Natural killer cell (primary cell): ENCODE measurements around the gene OR6C3. TPM values are rescaled to one million over a fixed set of nuclear protein-coding genes. Genes with fewer than 3 reads are reported as not detected.
"Not testable (repeated sequence)": the region's sequence is repeated elsewhere in the genome, so short reads cannot be mapped to it uniquely, and the experiment has no call there.

Source experiments
- ATAC-seq, 3 donors: fragments of 150-1000 bp in 2 of 3; fragments of 200-7000 bp in 1 of 3; cut with Tn5 transposase; 1 replicate in 1 of 3; 2 replicates in 2 of 3; pipeline ENCODE4 v1.10.0; 2021; ENCODE audit warnings: mild to moderate bottlenecking in 2 of 3, moderate library complexity in 2 of 3
- DNase-seq, 2 donors: peaks; one replicate each; pipeline versions ENCODE4 v3.0.0 to v3.0.0-alpha.2; 2013 to 2021; ENCODE audit warnings: mixed read lengths in 1 of 2
- H3K27ac ChIP-seq: one replicate; pipeline ENCODE4 v1.5.1; 2013; ENCODE audit warnings: mild to moderate bottlenecking, low read length
- H3K27me3 ChIP-seq: one replicate; pipeline ENCODE4 v1.6.1; 2013; ENCODE audit warnings: low read length; ENCODE audit not compliant: control insufficient read depth, insufficient read depth
- H3K36me3 ChIP-seq: one replicate; pipeline ENCODE4 v1.6.1; 2013; ENCODE audit warnings: low read length; ENCODE audit not compliant: control insufficient read depth, insufficient read depth
- H3K4me1 ChIP-seq: one replicate; pipeline ENCODE4 v1.6.1; 2013; ENCODE audit warnings: low read length; ENCODE audit not compliant: control insufficient read depth, insufficient read depth
- H3K4me3 ChIP-seq: one replicate; pipeline ENCODE4 v1.5.1; 2013; ENCODE audit warnings: low read length
- H3K9me3 ChIP-seq: one replicate; pipeline ENCODE4 v1.6.1; 2013; ENCODE audit warnings: low read length; ENCODE audit not compliant: control insufficient read depth, insufficient read depth
- H3K27ac Mint-ChIP-seq, 2 donors: one replicate each; pipeline ENCODE4 v1.8.0; 2022; ENCODE audit warnings: mild to moderate bottlenecking in 2 of 2, mixed read lengths in 2 of 2, moderate library complexity in 1 of 2
- H3K27me3 Mint-ChIP-seq, 2 donors: one replicate each; pipeline ENCODE4 v1.8.0; 2022; ENCODE audit warnings: low read depth in 2 of 2, mixed read lengths in 2 of 2
- H3K36me3 Mint-ChIP-seq: one replicate; pipeline ENCODE4 v1.8.0; 2022; ENCODE audit warnings: mixed read lengths
- H3K4me1 Mint-ChIP-seq, 2 donors: one replicate each; pipeline ENCODE4 v1.8.0; 2022; ENCODE audit warnings: mixed read lengths in 2 of 2
- H3K4me3 Mint-ChIP-seq: one replicate; pipeline ENCODE4 v1.8.0; 2022; ENCODE audit warnings: mild to moderate bottlenecking, moderate library complexity, mixed read lengths
- H3K9me3 Mint-ChIP-seq, 2 donors: one replicate each; pipeline ENCODE4 v1.8.0; 2022; ENCODE audit warnings: mixed read lengths in 2 of 2
- CTCF ChIP-seq: fragments of 200-600 bp; IDR thresholded peaks from one replicate; pipeline ENCODE4 v1.8.0; 2022; ENCODE audit warnings: antibody characterized with exemption
- WGBS: methylation state at CpG from one replicate; pipeline ENCODE4 v1.1.7; 2013; ENCODE audit warnings: missing lambda C conversion rate; ENCODE audit not compliant: insufficient coverage; 5-methylcytosine and 5-hydroxymethylcytosine counted together
- intact Hi-C: fragments of 100-400 bp; cut with micrococcal nuclease; formaldehyde crosslinking; loops from one replicate; pipeline ENCODE4 v1.14.2; 2022
- total RNA-seq, 4 donors: library from RNA; stranded (reverse); fragments of 120-200 nt in 1 of 4; gene quantifications; one replicate each; pipeline versions ENCODE4 v1.2.3 to v1.2.4, GENCODE V29; 2013 to 2022

The OR6C3 gene
- total RNA-seq, 3 donors from 2014 or later (not counting 1 experiment from before 2014, with no cell fraction given) = not detected

- no peaks in the 10 kb centered on the region for H3K4me1 Mint-ChIP-seq
- no peak within 1 kb of the TSS for H3K4me3 Mint-ChIP-seq
- Histone ChIP-seq H3K36me3 (no peaks in the 10 kb centered on the region), H3K27ac (no peak within 1 kb of the TSS), H3K9me3 (no peaks in the 10 kb centered on the region), H3K4me3 (no peak within 1 kb of the TSS), H3K4me1 (no peaks in the 10 kb centered on the region), H3K27me3 (no peaks in the 10 kb centered on the region)
- H3K36me3 Mint-ChIP-seq = no peaks in the 10 kb centered on the region
- no peak for ATAC-seq
- 90% methylated on average over 2 of the region's 2 CpGs for WGBS
- no peak for TF ChIP-seq CTCF
- H3K27ac Mint-ChIP-seq = no peak within 1 kb of the TSS
- intact Hi-C loops = no loop called here
- no peaks in the 10 kb centered on the region for H3K9me3 Mint-ChIP-seq
- DNase-seq = no peak
- peaks cover 10 to 28% of the 10 kb centered on the region in 2 donors for H3K27me3 Mint-ChIP-seq
Observed at GRCh38 chr12:55314043-55314442, 16.5 kb upstream of the OR6C3 start, which contains the start of gene OR6C1. Gene OR6C1, plus strand, starts transcription at chr12:55314343. Its CDS starts 6,257 bp downstream, at chr12:55320600.

DNA sequence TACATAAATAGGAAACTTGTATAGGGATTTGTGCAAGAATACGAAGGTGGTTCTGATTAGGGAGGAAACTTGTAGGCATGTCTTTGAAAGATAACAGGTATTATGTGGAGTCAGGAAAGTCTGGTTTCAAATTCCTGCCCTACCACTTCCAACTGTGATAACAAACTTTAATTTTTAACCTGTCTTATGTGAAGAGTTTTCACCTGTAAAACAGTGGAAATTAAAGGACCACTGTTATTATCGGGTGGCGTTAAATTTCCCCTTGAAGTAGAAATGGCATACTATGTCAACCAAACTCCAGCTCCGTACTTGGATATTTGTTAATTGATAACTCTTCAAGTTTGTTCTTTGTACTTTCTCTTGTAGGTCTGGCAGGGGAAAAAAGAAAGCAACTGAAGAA, 10.3 kb upstream of the OR6C3 start:
- DNase-seq = no peak
- Mint-ChIP-seq H3K9me3 (no peaks in the 10 kb centered on the region), H3K27me3 (peaks cover 9 to 32% of the 10 kb centered on the region in 2 donors), H3K27ac (no peak overlapping the region), H3K36me3 (no peaks in the 10 kb centered on the region), H3K4me1 (no peaks in the 10 kb centered on the region), H3K4me3 (no peak overlapping the region)
- no peak for ATAC-seq
- no peak for TF ChIP-seq CTCF
- H3K4me1 ChIP-seq = no peaks in the 10 kb centered on the region
- H3K27me3 ChIP-seq = no peaks in the 10 kb centered on the region
- H3K9me3 ChIP-seq = no peaks in the 10 kb centered on the region
- intact Hi-C loops = no loop called here
- no peak overlapping the region for H3K27ac ChIP-seq
- H3K36me3 ChIP-seq = no peaks in the 10 kb centered on the region
- H3K4me3 ChIP-seq = no peak overlapping the region
- 100% methylated on average over 3 of the region's 4 CpGs for WGBS

GRCh38 chr12:55325801-55326200, 4.7 kb upstream of the OR6C3 start:
- H3K27ac Mint-ChIP-seq, H3K27me3 ChIP-seq, intact Hi-C loops, H3K36me3 Mint-ChIP-seq, H3K4me1 ChIP-seq, H3K9me3 ChIP-seq, H3K27ac ChIP-seq, H3K4me3 ChIP-seq, H3K4me1 Mint-ChIP-seq, DNase-seq, H3K36me3 ChIP-seq, H3K9me3 Mint-ChIP-seq, H3K4me3 Mint-ChIP-seq, ATAC-seq: not testable (repeated sequence)
- whole genome bisulfite sequencing = 89% methylated on average over 2 of the region's 6 CpGs
- peaks cover 6 to 12% of the 10 kb centered on the region in 2 donors for H3K27me3 Mint-ChIP-seq

DNA sequence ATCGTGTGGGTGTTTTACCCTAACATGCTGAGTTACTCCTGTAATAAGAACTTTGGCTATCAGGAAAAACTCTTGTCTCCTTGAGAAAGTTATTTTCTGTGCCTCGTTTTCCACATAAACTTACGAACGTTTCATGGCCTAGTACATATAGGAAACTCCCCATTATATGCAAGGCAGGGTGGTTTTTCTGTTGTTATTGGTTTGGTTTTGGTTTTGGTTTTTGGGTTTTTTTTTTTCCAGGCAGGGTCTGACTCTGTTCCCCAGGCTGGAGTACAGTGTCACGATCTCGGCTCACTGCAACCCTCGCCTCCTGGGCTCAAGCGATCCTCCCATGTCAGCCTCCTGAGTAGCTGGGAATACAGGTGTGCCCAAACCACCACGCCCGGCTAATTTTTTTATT, 5.5 kb downstream of the OR6C3 start:
- 89% methylated on average over 7 of the region's 10 CpGs for WGBS
- H3K4me3 ChIP-seq = no peak overlapping the region
- no peak overlapping the region for H3K27ac ChIP-seq
- H3K36me3 Mint-ChIP-seq = no peaks in the 10 kb centered on the region
- no peaks in the 10 kb centered on the region for H3K4me1 ChIP-seq
- ATAC-seq (no peak), DNase-seq (no peak)
- no peak overlapping the region for H3K4me3 Mint-ChIP-seq
- no peaks in the 10 kb centered on the region for H3K9me3 ChIP-seq
- no peak overlapping the region for H3K27ac Mint-ChIP-seq
- TF ChIP-seq CTCF = no peak
- no peaks in the 10 kb centered on the region for H3K9me3 Mint-ChIP-seq
- no peaks in the 10 kb centered on the region for H3K36me3 ChIP-seq
- peaks cover 2 to 16% of the 10 kb centered on the region in 2 donors for H3K27me3 Mint-ChIP-seq
- intact Hi-C loops = no loop called here
- H3K4me1 Mint-ChIP-seq = no peaks in the 10 kb centered on the region
- H3K27me3 ChIP-seq = no peaks in the 10 kb centered on the region

- DNase-seq, H3K4me1 ChIP-seq, H3K36me3 ChIP-seq, H3K9me3 Mint-ChIP-seq, H3K4me3 Mint-ChIP-seq, H3K9me3 ChIP-seq, H3K4me1 Mint-ChIP-seq, H3K27ac ChIP-seq, intact Hi-C loops, H3K4me3 ChIP-seq, H3K27me3 ChIP-seq, ATAC-seq, H3K27ac Mint-ChIP-seq, H3K36me3 Mint-ChIP-seq: not testable (repeated sequence)
- WGBS = 77% methylated on average over 4 of the region's 4 CpGs
- peaks cover 11 to 24% of the 10 kb centered on the region in 2 donors for H3K27me3 Mint-ChIP-seq
Observed at GRCh38 chr12:55355338-55355737, 24.8 kb downstream of the OR6C3 start.
